HFFc6 (cell line): ENCODE measurements around the gene SH2D4B. TPM values are rescaled to one million over a fixed set of nuclear protein-coding genes. Genes with fewer than 3 reads are reported as not detected.

Source experiments
- DNase-seq: peaks from one replicate; pipeline ENCODE4 v3.0.0-alpha.2; 2018
- H3K27ac Mint-ChIP-seq: 2 replicates; pipeline ENCODE4 v1.8.0; 2020; ENCODE audit warnings: mild to moderate bottlenecking, mixed read lengths
- H3K27me3 Mint-ChIP-seq: 2 replicates; pipeline ENCODE4 v1.8.0; 2021; ENCODE audit warnings: mild to moderate bottlenecking, moderate library complexity, mixed read lengths; ENCODE audit not compliant: insufficient read depth
- H3K36me3 Mint-ChIP-seq: 2 replicates; pipeline ENCODE4 v1.8.0; 2021; ENCODE audit warnings: low read depth, mixed read lengths
- H3K4me1 Mint-ChIP-seq: 2 replicates; pipeline ENCODE4 v1.8.0; 2020; ENCODE audit warnings: low read depth, mixed read lengths
- H3K4me3 Mint-ChIP-seq: 2 replicates; pipeline ENCODE4 v1.8.0; 2020; ENCODE audit warnings: mild to moderate bottlenecking, moderate library complexity, mixed read lengths
- H3K9me3 Mint-ChIP-seq: 2 replicates; pipeline ENCODE4 v1.8.0; 2020; ENCODE audit warnings: mild to moderate bottlenecking, mixed read lengths
- CTCF ChIP-seq: fragments of 200-600 bp; sonication (generic); IDR thresholded peaks from 2 replicates; pipeline ENCODE4 v1.5.0; 2021; ENCODE audit warnings: antibody characterized with exemption, mild to moderate bottlenecking
- total RNA-seq, 6 experiments: library from RNA; stranded (reverse); fragmentation: NEBNext Ultra II Directional; extraction: Animal tissue kit (Norgen Biotek cat#: 25700); gene quantifications; 2 replicates in 1 of 6; 3 replicates in 5 of 6; pipeline ENCODE4 v1.2.3, GENCODE V29; 2021

The SH2D4B gene
- total RNA-seq, 6 experiments from 2014 or later: not detected

GRCh38 chr10:80524190-80524909, 13.4 kb upstream of the SH2D4B start:
- Mint-ChIP-seq H3K9me3 (no peaks in the 10 kb centered on the region), H3K27ac (no peak overlapping the region), H3K36me3 (peaks cover 12% of the 10 kb centered on the region; the same call in 1 of the 2 replicates), H3K4me1 (peaks cover 22% of the 10 kb centered on the region), H3K4me3 (no peak overlapping the region), H3K27me3 (peaks cover under 1% of the 10 kb centered on the region)
- DNase-seq: no peak
- no peak for TF ChIP-seq CTCF

- H3K27me3 Mint-ChIP-seq: no peaks in the 10 kb centered on the region; the same call in 1 of the 2 replicates
- no peak for DNase-seq
- H3K4me3 Mint-ChIP-seq: no peak overlapping the region
- H3K9me3 Mint-ChIP-seq: no peaks in the 10 kb centered on the region
- peaks cover 22% of the 10 kb centered on the region for H3K4me1 Mint-ChIP-seq
- no peak for TF ChIP-seq CTCF
- no peak overlapping the region for H3K27ac Mint-ChIP-seq
- no peaks in the 10 kb centered on the region; the same call in 1 of the 2 replicates for H3K36me3 Mint-ChIP-seq
Measured at GRCh38 chr10:80526218-80526617, 11.5 kb upstream of the SH2D4B start.

- Mint-ChIP-seq H3K27ac (no peak overlapping the region), H3K9me3 (no peaks in the 10 kb centered on the region), H3K4me1 (peaks cover 22% of the 10 kb centered on the region), H3K27me3 (no peaks in the 10 kb centered on the region; the same call in 1 of the 2 replicates), H3K36me3 (no peaks in the 10 kb centered on the region; the same call in 1 of the 2 replicates), H3K4me3 (no peak overlapping the region)
- no peak for TF ChIP-seq CTCF
- no peak for DNase-seq
Measured at GRCh38 chr10:80526742-80527141, 11.0 kb upstream of the SH2D4B start.

GRCh38 chr10:80528185-80528700, 9.5 kb upstream of the SH2D4B start:
- TF ChIP-seq CTCF: no peak
- Mint-ChIP-seq H3K4me3 (no peak overlapping the region), H3K27ac (no peak overlapping the region), H3K36me3 (no peaks in the 10 kb centered on the region), H3K4me1 (peaks cover 22% of the 10 kb centered on the region), H3K9me3 (no peaks in the 10 kb centered on the region), H3K27me3 (no peaks in the 10 kb centered on the region; the same call in none of the 2 replicates)
- no peak for DNase-seq

- no peak for DNase-seq
- Mint-ChIP-seq H3K4me3 (no peak overlapping the region), H3K9me3 (no peaks in the 10 kb centered on the region), H3K27me3 (no peaks in the 10 kb centered on the region; the same call in none of the 2 replicates), H3K36me3 (no peaks in the 10 kb centered on the region), H3K4me1 (peaks cover 20% of the 10 kb centered on the region), H3K27ac (no peak overlapping the region)
- TF ChIP-seq CTCF: no peak
Measured at GRCh38 chr10:80528901-80529300, 8.8 kb upstream of the SH2D4B start.
